Parathyroid adenoma (tissue), 2 donors: Measurements from ENCODE around the gene NKD1.

Experiments
- H2AFZ ChIP-seq: fragments of 300-600 bp; sonication (generic); one replicate; pipeline ENCODE4 v1.7.0; 2017; ENCODE audit warnings: antibody characterized with exemption, mild to moderate bottlenecking
- H3K27ac ChIP-seq: fragments of 300-600 bp; sonication (generic); one replicate; pipeline ENCODE4 v1.7.0; 2017
- H3K27me3 ChIP-seq: fragments of 300-600 bp; sonication (generic); one replicate; pipeline ENCODE4 v1.7.0; 2017; ENCODE audit warnings: low read length; ENCODE audit not compliant: control insufficient read depth, insufficient read depth
- H3K36me3 ChIP-seq: fragments of 300-600 bp; sonication (generic); one replicate; pipeline ENCODE4 v1.7.0; 2017; ENCODE audit warnings: low read length; ENCODE audit not compliant: control insufficient read depth, insufficient read depth
- H3K4me1 ChIP-seq: fragments of 300-600 bp; sonication (generic); one replicate; pipeline ENCODE4 v1.7.0; 2017; ENCODE audit warnings: control low read depth
- H3K4me2 ChIP-seq: fragments of 300-600 bp; sonication (generic); one replicate; pipeline ENCODE4 v1.7.0; 2017; ENCODE audit warnings: low read length
- H3K4me3 ChIP-seq: fragments of 300-600 bp; sonication (generic); one replicate; pipeline ENCODE4 v1.7.0; 2017; ENCODE audit warnings: low read depth, low read length
- H3K79me2 ChIP-seq: fragments of 300-600 bp; sonication (generic); one replicate; pipeline ENCODE4 v1.7.0; 2017; ENCODE audit warnings: control low read depth
- H3K9ac ChIP-seq: fragments of 300-600 bp; sonication (generic); one replicate; pipeline ENCODE4 v1.7.0; 2017; ENCODE audit warnings: mild to moderate bottlenecking
- H3K9me3 ChIP-seq: fragments of 300-600 bp; sonication (generic); one replicate; pipeline ENCODE4 v1.7.0; 2017; ENCODE audit warnings: low read length; ENCODE audit not compliant: control insufficient read depth
- CTCF ChIP-seq: fragments of 300-600 bp; sonication (generic); IDR thresholded peaks from one replicate; pipeline ENCODE4 v1.7.0; 2017; ENCODE audit warnings: antibody characterized with exemption, mild to moderate bottlenecking
- donor health status: primary hyperparathyroidism.

The NKD1 gene

GRCh38 chr16:50539822-50540710, 8.1 kb upstream of the NKD1 start:
- no peaks in the 10 kb centered on the region for H3K27me3 ChIP-seq
- no peak for TF ChIP-seq CTCF
- H3K4me3 ChIP-seq = no peak overlapping the region
- H3K79me2 ChIP-seq = no peaks in the 10 kb centered on the region
- H3K9me3 ChIP-seq = no peaks in the 10 kb centered on the region
- no peak overlapping the region for H3K27ac ChIP-seq
- H2AFZ ChIP-seq = no peak overlapping the region
- H3K36me3 ChIP-seq = no peaks in the 10 kb centered on the region
- H3K9ac ChIP-seq = no peak overlapping the region
- no peak overlapping the region for H3K4me2 ChIP-seq
- H3K4me1 ChIP-seq = no peaks in the 10 kb centered on the region

GRCh38 chr16:50540711-50541007, 7.5 kb upstream of the NKD1 start:
- TF ChIP-seq CTCF = no peak

GRCh38 chr16:50542703-50543102, 5.5 kb upstream of the NKD1 start:
- Histone ChIP-seq H3K4me2 (no peak overlapping the region), H2AFZ (no peak overlapping the region), H3K36me3 (no peaks in the 10 kb centered on the region), H3K79me2 (no peaks in the 10 kb centered on the region), H3K4me3 (no peak overlapping the region), H3K27ac (no peak overlapping the region), H3K4me1 (no peaks in the 10 kb centered on the region), H3K9ac (no peak overlapping the region), H3K9me3 (no peaks in the 10 kb centered on the region), H3K27me3 (no peaks in the 10 kb centered on the region)
- TF ChIP-seq CTCF = no peak

More at GRCh38 chr16:50540711-50541007, 7.5 kb upstream of the NKD1 start:
- no peaks in the 10 kb centered on the region for H3K27me3 ChIP-seq
- H2AFZ ChIP-seq = no peak overlapping the region
- H3K27ac ChIP-seq = no peak overlapping the region
- no peaks in the 10 kb centered on the region for H3K36me3 ChIP-seq
- no peak overlapping the region for H3K9ac ChIP-seq
- H3K9me3 ChIP-seq = no peaks in the 10 kb centered on the region
- no peaks in the 10 kb centered on the region for H3K4me1 ChIP-seq
- no peak overlapping the region for H3K4me3 ChIP-seq
- no peak overlapping the region for H3K4me2 ChIP-seq
- H3K79me2 ChIP-seq = no peaks in the 10 kb centered on the region

- no peaks in the 10 kb centered on the region for H3K36me3 ChIP-seq
- no peak overlapping the region for H3K9ac ChIP-seq
- no peak overlapping the region for H3K4me3 ChIP-seq
- no peak for TF ChIP-seq CTCF
- H3K27me3 ChIP-seq = no peaks in the 10 kb centered on the region
- H3K79me2 ChIP-seq = no peaks in the 10 kb centered on the region
- H3K4me1 ChIP-seq = no peaks in the 10 kb centered on the region
- H3K9me3 ChIP-seq = no peaks in the 10 kb centered on the region
- no peak overlapping the region for H3K4me2 ChIP-seq
- H3K27ac ChIP-seq = no peak overlapping the region
- H2AFZ ChIP-seq = no peak overlapping the region
Measured at GRCh38 chr16:50546125-50546524, 2.1 kb upstream of the NKD1 start.
